ENCODE measurements around the gene RTN1. TPM values are rescaled to one million over a fixed set of nuclear protein-coding genes. Genes with fewer than 3 reads are reported as not detected.

Gene RTN1
- total and polyA plus RNA-seq, 2 of the 8 experiments (the other 6 are each of a cell fraction or from before 2014, with no cell fraction given) = 2.8 to 4.9 TPM

- no peak for TF ChIP-seq CHD7 (IDR thresholded peaks at IDR 0.05; ENCODE audit: insufficient replicate concordance, low read length)
- TF ChIP-seq POU5F1 (IDR thresholded peaks at IDR 0.05; ENCODE audit: low read depth, low read length) = no peak
- no peak for TF ChIP-seq SIRT6 (IDR thresholded peaks at IDR 0.05; ENCODE audit: low read length)
- no peak for TF ChIP-seq HDAC6 (IDR thresholded peaks at IDR 0.05; ENCODE audit: low read depth, low read length)
- TF ChIP-seq CBX5 (IDR thresholded peaks at IDR 0.05; ENCODE audit: low read depth, low read length) = no peak
- no peak for TF ChIP-seq NANOG (IDR thresholded peaks at IDR 0.05; ENCODE audit: insufficient read depth, low read depth, low read length, poor library complexity, severe bottlenecking)
- no peak for TF ChIP-seq GTF2F1 (IDR thresholded peaks at IDR 0.05; ENCODE audit: borderline replicate concordance, low read depth, low read length)
- TF ChIP-seq POLR2A (IDR thresholded peaks at IDR 0.05; ENCODE audit: control extremely low read depth in 1 of 2, low read depth in 2 of 2, low read length in 2 of 2) = no peak
- TF ChIP-seq RNF2 (IDR thresholded peaks at IDR 0.05; ENCODE audit: borderline replicate concordance, low read depth, low read length, missing control alignments, poor library complexity, severe bottlenecking) = no peak
- TF ChIP-seq CTBP2 (IDR thresholded peaks at IDR 0.05; ENCODE audit: borderline replicate concordance, insufficient read depth, insufficient read length, low read length) = no peak
- no peak for TF ChIP-seq TBP (IDR thresholded peaks at IDR 0.05; ENCODE audit: low read depth, low read length)
- no peak for TF ChIP-seq BACH1 (IDR thresholded peaks at IDR 0.05; ENCODE audit: low read length)
- no peak for TF ChIP-seq ASH2L (IDR thresholded peaks at IDR 0.05; ENCODE audit: low read length)
These were observed 108.7 kb downstream of the RTN1 start (continued) for GRCh38 chr14:59761851-59762250.

Data from H1 (cell line).